Measurements from ENCODE around the gene DDTL. TPM values are rescaled to one million over a fixed set of nuclear protein-coding genes. Genes with fewer than 3 reads are reported as not detected.

The DDTL gene
- total and polyA plus RNA-seq, 2 donors (not counting 3 experiments of a cell fraction or from before 2014, with no cell fraction given): 0.57 to 2.7 TPM

- dilution Hi-C loops (cut with MboI; ENCODE audit: extremely low pct_ligation_motif_present, low sequenced_read_pairs): no loop called here
- Histone ChIP-seq H3K27ac (ENCODE audit: insufficient read depth, low read depth, low read length) (no peak overlapping the region), H3K9me3 (replicated peaks; ENCODE audit: control insufficient read depth, insufficient read depth, low read length) (no peaks in the 10 kb centered on the region), H3K36me3 (ENCODE audit: control insufficient read depth in 2 of 2, extremely low read depth in 1 of 2, insufficient read depth in 2 of 2, low read length in 2 of 2) (no peaks in the 10 kb centered on the region), H3K9ac (replicated peaks; ENCODE audit: extremely low read depth, insufficient read depth, low read length) (no peak overlapping the region), H3K4me3 (replicated peaks in 1 of 3; ENCODE audit: insufficient read depth in 1 of 3, low read depth in 1 of 3, low read length in 3 of 3) (no peak overlapping the region), H2AFZ (ENCODE audit: low read depth, low read length) (no peak overlapping the region), H3K4me1 (ENCODE audit: control insufficient read depth, extremely low read depth, insufficient read depth, low read length) (no peaks in the 10 kb centered on the region), H3K79me2 (ENCODE audit: control insufficient read depth, insufficient read depth, low read length) (no peaks in the 10 kb centered on the region), H3K27me3 (ENCODE audit: control insufficient read depth in 2 of 2, insufficient read depth in 2 of 2, low read length in 2 of 2) (no peaks in the 10 kb centered on the region), H3K4me2 (ENCODE audit: insufficient read depth, low read length) (no peak overlapping the region), H4K20me1 (replicated peaks; ENCODE audit: control insufficient read depth, extremely low read depth, insufficient read depth, low read length) (no peaks in the 10 kb centered on the region), H3K9me1 (replicated peaks; ENCODE audit: control insufficient read depth, extremely low read depth, insufficient read depth, low read length) (no peaks in the 10 kb centered on the region)
- CTCF ChIA-PET: interaction anchor here (0.8 kb wide), 1 partner anchor 174 kb away, joined by 3 read pairs; no protein-coding TSS in a partner anchor
- no TSS peak for BruUV-seq (replicated peaks)
- DNase-seq (ENCODE audit: low read depth, low spot score) (no peak), FAIRE-seq (peak; percentile 59)
- POLR2A ChIA-PET: no interaction called here
- intact Hi-C loops (cut with micrococcal nuclease): no loop called here
- no peak for TF ChIP-seq FOS (IDR thresholded peaks at IDR 0.05; ENCODE audit: borderline replicate concordance, insufficient read depth, low read length)
- TF ChIP-seq POLR2A (IDR thresholded peaks at IDR 0.05; ENCODE audit: low read depth, low read length): no peak
- no peak for TF ChIP-seq MAX (IDR thresholded peaks at IDR 0.05; ENCODE audit: insufficient read depth, insufficient read length)
- no peak for TF ChIP-seq CTCF (IDR thresholded peaks at IDR 0.05; ENCODE audit: extremely low read depth in 1 of 2, insufficient read depth in 1 of 2, low read depth in 1 of 2, low read length in 2 of 2)
- no peak for TF ChIP-seq GATA2 (IDR thresholded peaks at IDR 0.05; ENCODE audit: insufficient read depth, insufficient read length, low read depth, low read length)
Observed at GRCh38 chr22:24001314-24001713, 34.6 kb downstream of the DDTL start.

GRCh38 chr22:24002272-24002671 is 35.6 kb downstream of the DDTL start:
- H3K9ac ChIP-seq (replicated peaks; ENCODE audit: extremely low read depth, insufficient read depth, low read length): no peak overlapping the region
- dilution Hi-C loops (cut with MboI; ENCODE audit: extremely low pct_ligation_motif_present, low sequenced_read_pairs) (no loop called here), intact Hi-C loops (cut with micrococcal nuclease) (no loop called here)
- no peaks in the 10 kb centered on the region for H3K9me1 ChIP-seq (replicated peaks; ENCODE audit: control insufficient read depth, extremely low read depth, insufficient read depth, low read length)
- TF ChIP-seq FOS (IDR thresholded peaks at IDR 0.05; ENCODE audit: borderline replicate concordance, insufficient read depth, low read length) (no peak), GATA2 (IDR thresholded peaks at IDR 0.05; ENCODE audit: insufficient read depth, insufficient read length, low read depth, low read length) (no peak)
- H4K20me1 ChIP-seq (replicated peaks; ENCODE audit: control insufficient read depth, extremely low read depth, insufficient read depth, low read length): no peaks in the 10 kb centered on the region
- no peak overlapping the region for H3K4me2 ChIP-seq (ENCODE audit: insufficient read depth, low read length)
- H3K79me2 ChIP-seq (ENCODE audit: control insufficient read depth, insufficient read depth, low read length): no peaks in the 10 kb centered on the region
- H3K27ac ChIP-seq (ENCODE audit: insufficient read depth, low read depth, low read length): no peak overlapping the region
- no peaks in the 10 kb centered on the region for H3K4me1 ChIP-seq (ENCODE audit: control insufficient read depth, extremely low read depth, insufficient read depth, low read length)
- H3K27me3 ChIP-seq (ENCODE audit: control insufficient read depth in 2 of 2, insufficient read depth in 2 of 2, low read length in 2 of 2): no peaks in the 10 kb centered on the region
- DNase-seq (ENCODE audit: low read depth, low spot score): no peak
- POLR2A ChIA-PET: no interaction called here
- no peaks in the 10 kb centered on the region for H3K36me3 ChIP-seq (ENCODE audit: control insufficient read depth in 2 of 2, extremely low read depth in 1 of 2, insufficient read depth in 2 of 2, low read length in 2 of 2)
- no peak overlapping the region for H2AFZ ChIP-seq (ENCODE audit: low read depth, low read length)
- CTCF ChIA-PET: no interaction called here
- H3K9me3 ChIP-seq (replicated peaks; ENCODE audit: control insufficient read depth, insufficient read depth, low read length): no peaks in the 10 kb centered on the region
- no peak overlapping the region for H3K4me3 ChIP-seq (replicated peaks in 1 of 3; ENCODE audit: insufficient read depth in 1 of 3, low read depth in 1 of 3, low read length in 3 of 3)
- no TSS peak for BruUV-seq (replicated peaks)
- FAIRE-seq: no peak
